NT2/D1 (cell line): ENCODE results near the gene CAMSAP2.

Experiments
- SUZ12 ChIP-seq: IDR thresholded peaks from 2 replicates; pipeline ENCODE4 v1.6.1; 2011; ENCODE audit not compliant: insufficient read length, insufficient read depth; ENCODE audit errors: extremely low read depth
- YY1 ChIP-seq: IDR thresholded peaks from 2 replicates; pipeline ENCODE4 v1.6.1; 2011; ENCODE audit not compliant: insufficient read length, insufficient read depth
- ZNF274 ChIP-seq: IDR thresholded peaks from 2 replicates; pipeline ENCODE4 v1.6.1; 2011; ENCODE audit warnings: mild to moderate bottlenecking, low read depth, low read length

DNA sequence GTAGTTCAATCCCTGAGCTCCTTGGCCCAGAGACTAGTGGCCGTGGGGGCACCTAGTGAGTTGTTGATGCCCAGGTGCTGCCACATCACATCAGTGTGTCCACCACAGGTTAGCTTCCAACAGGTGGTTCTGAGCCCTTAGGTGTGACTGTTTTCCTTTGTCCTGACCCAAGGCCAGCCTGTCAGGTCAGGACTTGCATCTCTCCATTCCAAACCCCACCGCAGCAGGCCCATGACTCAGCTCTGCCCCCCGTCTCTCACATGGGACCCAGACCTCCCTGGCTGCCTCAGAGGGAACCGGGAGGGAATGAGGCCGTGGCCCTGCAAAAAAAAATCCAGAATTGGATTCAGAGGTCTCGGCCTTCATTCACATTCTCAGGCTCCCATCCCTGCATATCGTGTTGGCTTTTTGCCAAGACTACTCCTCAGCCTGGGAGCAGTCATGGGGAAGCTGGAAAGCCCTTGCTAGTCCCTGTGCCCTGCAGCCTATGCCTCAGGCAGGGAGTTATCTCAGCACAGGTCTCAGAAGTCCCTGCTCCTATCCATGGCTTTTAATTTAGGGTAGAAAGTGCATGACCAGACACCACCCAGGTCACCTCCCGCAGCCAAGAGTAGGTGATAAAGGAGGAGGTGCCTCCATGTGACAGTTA is 163.2 kb downstream of the CAMSAP2 start:
- TF ChIP-seq YY1, result no peak
- TF ChIP-seq ZNF274, result no peak
- TF ChIP-seq SUZ12, result no peak
